Caco-2 (cell line): Measurements from ENCODE around the gene KIAA1958. TPM values are rescaled to one million over a fixed set of nuclear protein-coding genes. Genes with fewer than 3 reads are reported as not detected.
"Not testable (repeated sequence)": the region's sequence is repeated elsewhere in the genome, so short reads cannot be mapped to it uniquely, and the experiment has no call there.

Experiments
- BruUV-seq: library from RNA; stranded (reverse); fragments of 400-500 nt; replicated peaks from 2 replicates; lab custom pipeline; 2021; lab: Mats Ljungman, UMichigan
- CTCF ChIA-PET: fragments of 300-600 bp; sonication (Branson Sonifier 250); formaldehyde crosslinking; loops from one replicate; lab custom pipeline; 2022; ENCODE audit warnings: antibody characterized with exemption; lab: Charles Lee
- POLR2A ChIA-PET: fragments of 300-600 bp; sonication (Branson Sonifier 250); formaldehyde crosslinking; loops from one replicate; lab custom pipeline; 2022; ENCODE audit warnings: antibody characterized with exemption; lab: Charles Lee
- DNase-seq, 2 experiments: peaks; one replicate each; pipeline versions ENCODE4 v3.0.0 to v3.0.0-alpha.2; 2020 to 2022
- H3K27me3 ChIP-seq: replicated peaks from 2 replicates; pipeline ENCODE4 v1.6.0; 2011; ENCODE audit warnings: low read length; ENCODE audit not compliant: control insufficient read depth, insufficient read depth
- H3K36me3 ChIP-seq: 2 replicates; pipeline ENCODE4 v1.5.1; 2011; ENCODE audit warnings: low read length; ENCODE audit not compliant: control insufficient read depth, insufficient read depth
- H3K4me1 ChIP-seq: fragments of 250-450 bp; sonication (Bioruptor Pico); 2 replicates; pipeline ENCODE4 v1.5.1; 2020; ENCODE audit warnings: mild to moderate bottlenecking
- H3K4me3 ChIP-seq: 2 replicates; pipeline ENCODE4 v1.5.1; 2011; ENCODE audit warnings: low read depth, mild to moderate bottlenecking, control low read depth, low read length
- H3K9me3 ChIP-seq: fragments of 250-450 bp; sonication (Bioruptor Pico); 2 replicates; pipeline ENCODE4 v1.5.1; 2020; ENCODE audit warnings: mild to moderate bottlenecking, moderate library complexity
- H3K27ac Mint-ChIP-seq: one replicate; pipeline ENCODE4 v1.8.0; 2022; ENCODE audit warnings: mixed read lengths; ENCODE audit not compliant: unreplicated experiment
- H3K27me3 Mint-ChIP-seq: one replicate; pipeline ENCODE4 v1.8.0; 2022; ENCODE audit warnings: mixed read lengths; ENCODE audit not compliant: insufficient read depth, unreplicated experiment
- H3K36me3 Mint-ChIP-seq: one replicate; pipeline ENCODE4 v1.8.0; 2022; ENCODE audit warnings: mild to moderate bottlenecking, mixed read lengths; ENCODE audit not compliant: insufficient read depth, unreplicated experiment
- H3K4me1 Mint-ChIP-seq: one replicate; pipeline ENCODE4 v1.8.0; 2022; ENCODE audit warnings: low read depth, mixed read lengths; ENCODE audit not compliant: unreplicated experiment
- H3K4me3 Mint-ChIP-seq: one replicate; pipeline ENCODE4 v1.8.0; 2022; ENCODE audit warnings: mild to moderate bottlenecking, moderate library complexity, mixed read lengths; ENCODE audit not compliant: unreplicated experiment
- H3K9me3 Mint-ChIP-seq: one replicate; pipeline ENCODE4 v1.8.0; 2022; ENCODE audit warnings: mixed read lengths; ENCODE audit not compliant: unreplicated experiment
- CTCF ChIP-seq, 2 experiments: fragments of 200-600 bp in 1 of 2; IDR thresholded peaks; 1 replicate in 1 of 2; 2 replicates in 1 of 2; pipeline versions ENCODE4 v1.5.1 to v1.8.0; 2011 to 2022; ENCODE audit warnings: antibody characterized with exemption in 1 of 2, control low read depth in 1 of 2, inconsistent platforms in 1 of 2, low read depth in 1 of 2, low read length in 1 of 2, mild to moderate bottlenecking in 1 of 2, moderate library complexity in 1 of 2; ENCODE audit not compliant: insufficient read depth in 1 of 2, severe bottlenecking in 1 of 2, unreplicated experiment in 1 of 2
- intact Hi-C: fragments of 100-400 bp; cut with micrococcal nuclease; formaldehyde crosslinking; loops from one replicate; pipeline ENCODE4 v1.10.0; 2022; ENCODE audit not compliant: unreplicated experiment
- total RNA-seq: library from RNA; stranded (reverse); gene quantifications from 2 replicates; pipeline ENCODE4 v1.2.3, GENCODE V29; 2022

KIAA1958 gene
- total RNA-seq, 1 experiment from 2014 or later, result 20.0 TPM

DNA sequence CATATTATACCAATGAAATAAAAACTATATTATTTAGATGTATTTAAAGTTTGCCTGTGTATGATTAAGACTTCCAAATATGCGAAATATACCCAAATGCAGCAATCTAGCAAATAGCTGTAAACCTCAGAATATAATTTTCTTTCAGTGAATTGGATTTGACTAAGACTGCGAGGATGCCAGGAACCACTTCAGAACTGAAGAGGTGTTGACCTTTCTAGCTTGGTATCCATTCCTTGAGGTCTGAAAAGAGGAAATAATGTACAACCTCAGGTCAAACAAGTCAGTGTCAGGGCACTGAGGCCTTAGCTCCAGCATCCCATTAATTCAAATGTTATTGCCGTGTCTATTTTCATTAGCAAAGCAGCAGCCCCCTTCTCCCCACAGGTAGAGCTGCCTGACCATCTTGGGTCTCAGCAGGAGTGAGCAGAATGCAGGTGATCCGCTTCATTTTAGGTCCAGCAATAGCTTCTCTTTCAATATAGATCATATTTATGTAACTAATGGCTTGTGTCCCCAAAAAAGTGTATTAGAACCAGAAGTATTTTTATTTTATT is 100.0 kb downstream of the KIAA1958 start:
- H3K27me3 Mint-ChIP-seq, result no peaks in the 10 kb centered on the region

DNA sequence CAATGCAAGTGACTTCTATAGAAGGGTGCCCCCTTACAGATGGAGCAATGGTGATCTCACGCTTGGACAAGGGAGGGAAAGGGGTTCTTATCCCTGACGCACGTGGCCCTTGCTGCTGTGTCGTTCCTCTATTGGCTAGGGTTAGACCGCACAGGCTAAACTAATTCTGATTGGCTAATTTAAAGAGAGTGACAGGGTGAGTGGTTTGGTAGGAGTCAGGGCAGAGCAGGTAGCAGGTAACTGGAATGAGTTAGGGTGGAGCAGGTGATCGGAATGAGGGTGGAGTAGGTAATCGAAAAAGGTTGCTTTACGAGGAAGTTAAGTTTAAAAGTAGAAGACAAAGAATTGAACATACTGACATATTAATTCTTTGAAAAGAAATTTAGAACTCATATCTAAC is 105.2 kb downstream of the KIAA1958 start:
- H3K27me3 ChIP-seq, H3K36me3 Mint-ChIP-seq, H3K27ac Mint-ChIP-seq, H3K4me3 Mint-ChIP-seq, POLR2A ChIA-PET, H3K9me3 Mint-ChIP-seq, H3K27me3 Mint-ChIP-seq, DNase-seq, H3K9me3 ChIP-seq, H3K4me1 Mint-ChIP-seq, BruUV-seq, H3K4me3 ChIP-seq, H3K4me1 ChIP-seq, H3K36me3 ChIP-seq, intact Hi-C loops: not testable (repeated sequence)
- CTCF ChIA-PET, result interaction anchor here (0.6 kb wide), 1 partner anchor 561 kb away, joined by 3 read pairs; no protein-coding TSS in a partner anchor

More for the DNA sequence above, 100.0 kb downstream of the KIAA1958 start:
- Mint-ChIP-seq H3K27ac (no peak overlapping the region), H3K4me1 (peaks cover 1% of the 10 kb centered on the region), H3K4me3 (no peak overlapping the region), H3K36me3 (no peaks in the 10 kb centered on the region), H3K9me3 (no peaks in the 10 kb centered on the region)
- no peaks in the 10 kb centered on the region for H3K36me3 ChIP-seq
- BruUV-seq, result no TSS peak
- no peak overlapping the region for H3K4me3 ChIP-seq
- no peak for DNase-seq
- POLR2A ChIA-PET, result no interaction called here
- intact Hi-C loops, result no loop called here
- no peak for TF ChIP-seq CTCF (IDR thresholded peaks at IDR 0.05; ENCODE audit: insufficient read depth in 1 of 2, low read depth in 1 of 2, low read length in 1 of 2, severe bottlenecking in 1 of 2, unreplicated experiment in 1 of 2)
- no peaks in the 10 kb centered on the region for H3K4me1 ChIP-seq
- no peaks in the 10 kb centered on the region for H3K27me3 ChIP-seq
- CTCF ChIA-PET, result interaction anchor here (0.7 kb wide), 1 partner anchor 233 kb away, joined by 3 read pairs; no protein-coding TSS in a partner anchor
- no peaks in the 10 kb centered on the region for H3K9me3 ChIP-seq

DNA sequence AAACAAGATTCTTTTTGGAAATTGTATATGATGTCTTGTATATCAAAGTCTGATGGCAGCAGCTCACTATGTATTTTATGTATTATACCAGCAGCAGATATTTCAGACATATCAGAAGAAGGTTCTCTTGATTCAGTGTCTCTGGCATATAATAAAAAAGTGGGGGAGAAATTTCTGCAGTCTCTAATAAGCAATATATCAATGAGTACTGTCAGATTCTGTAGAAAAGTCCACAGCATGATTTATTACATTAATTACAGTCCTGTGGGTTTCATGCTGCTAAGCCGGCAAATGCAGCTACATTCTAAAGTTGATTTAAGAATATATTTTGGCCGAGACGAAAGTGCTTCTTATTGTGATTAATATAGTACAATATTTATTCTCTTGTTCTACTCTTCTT is 113.1 kb downstream of the KIAA1958 start:
- no peaks in the 10 kb centered on the region for H3K36me3 ChIP-seq
- H3K4me1 ChIP-seq, result no peaks in the 10 kb centered on the region
- Mint-ChIP-seq H3K4me3 (no peak overlapping the region), H3K36me3 (no peaks in the 10 kb centered on the region), H3K9me3 (no peaks in the 10 kb centered on the region), H3K27ac (no peak overlapping the region), H3K27me3 (no peaks in the 10 kb centered on the region), H3K4me1 (no peaks in the 10 kb centered on the region)
- no peaks in the 10 kb centered on the region for H3K9me3 ChIP-seq
- DNase-seq, result no peak
- ChIA-PET CTCF (no interaction called here), POLR2A (no interaction called here)
- H3K4me3 ChIP-seq, result no peak overlapping the region
- no peak for TF ChIP-seq CTCF (IDR thresholded peaks at IDR 0.05; ENCODE audit: insufficient read depth in 1 of 2, low read depth in 1 of 2, low read length in 1 of 2, severe bottlenecking in 1 of 2, unreplicated experiment in 1 of 2)
- intact Hi-C loops, result no loop called here
- no TSS peak for BruUV-seq
- H3K27me3 ChIP-seq, result no peaks in the 10 kb centered on the region
